ENCODE data around the gene OR10H4. TPM values are rescaled to one million over a fixed set of nuclear protein-coding genes. Genes with fewer than 3 reads are reported as not detected.
"Not testable (repeated sequence)": the region's sequence is repeated elsewhere in the genome, so short reads cannot be mapped to it uniquely, and the experiment has no call there.

OR10H4 gene
- polyA plus RNA-seq, 1 donor from 2014 or later = not detected

- Histone ChIP-seq H3K9me2 (ENCODE audit: insufficient read depth, low read length) (no peaks in the 10 kb centered on the region), H4K20me1 (ENCODE audit: insufficient read depth) (no peaks in the 10 kb centered on the region), H3K36me3 (ENCODE audit: insufficient read depth, low read length) (no peaks in the 10 kb centered on the region), H3K27ac (ENCODE audit: low read length) (no peak overlapping the region), H3K4me3 (ENCODE audit: low read length) (no peak overlapping the region), H2AFZ (ENCODE audit: low read depth, low read length) (no peak overlapping the region), H3K27me3 (ENCODE audit: insufficient read depth, low read depth, low read length) (no peaks in the 10 kb centered on the region), H3F3A (ENCODE audit: insufficient read depth, low read length, poor library complexity, severe bottlenecking) (no peaks in the 10 kb centered on the region), H3K9me3 (ENCODE audit: low read length) (no peaks in the 10 kb centered on the region), H3K9ac (ENCODE audit: low read length) (no peak overlapping the region), H3K4me2 (ENCODE audit: low read length) (no peak overlapping the region), H3K79me2 (replicated peaks; ENCODE audit: insufficient read depth, low read length) (no peaks in the 10 kb centered on the region)
- TF ChIP-seq CTCF (IDR thresholded peaks at IDR 0.05; ENCODE audit: poor library complexity, severe bottlenecking) (no peak), EP300 (conservative IDR thresholded peaks at IDR 0.05; ENCODE audit: poor library complexity, severe bottlenecking) (no peak), REST (IDR thresholded peaks at IDR 0.05; ENCODE audit: borderline replicate concordance) (no peak), SMC3 (conservative IDR thresholded peaks at IDR 0.05; ENCODE audit: poor library complexity) (no peak), EZH2 (IDR thresholded peaks at IDR 0.05; ENCODE audit: borderline replicate concordance, insufficient read depth, low read length, poor library complexity, severe bottlenecking) (no peak), RAD21 (conservative IDR thresholded peaks at IDR 0.05) (no peak), TAF1 (IDR thresholded peaks at IDR 0.05; ENCODE audit: low read depth) (no peak), POLR2AphosphoS5 (IDR thresholded peaks at IDR 0.05) (no peak)
Observed at GRCh38 chr19:15971224-15971780, 22.5 kb downstream of the OR10H4 start.

DNA sequence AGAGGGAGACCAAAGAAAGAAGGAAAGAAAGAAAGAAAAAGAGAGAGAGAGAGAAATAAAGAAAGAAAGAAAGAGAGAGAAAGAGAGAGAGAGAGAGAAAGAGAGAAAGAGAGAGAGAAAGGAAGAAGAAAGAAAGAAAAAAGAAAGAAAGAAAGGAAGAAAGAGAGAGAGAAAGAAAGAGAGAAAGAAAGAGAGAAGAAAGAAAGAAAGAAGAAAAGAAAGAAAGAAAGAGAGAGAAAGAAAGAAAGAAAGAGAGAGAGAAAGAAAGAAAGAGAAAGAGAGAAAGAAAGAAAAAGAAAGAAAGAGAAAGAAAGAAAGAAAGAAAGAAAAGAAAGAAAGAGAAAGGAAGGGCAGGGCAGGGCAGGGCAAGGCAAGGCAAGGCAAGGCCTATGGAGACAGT, 23.2 kb downstream of the OR10H4 start:
- not testable (repeated sequence) for H4K20me1 ChIP-seq (ENCODE audit: insufficient read depth); H3F3A ChIP-seq (ENCODE audit: insufficient read depth, low read length, poor library complexity, severe bottlenecking); H3K9me2 ChIP-seq (ENCODE audit: insufficient read depth, low read length); H3K36me3 ChIP-seq (ENCODE audit: insufficient read depth, low read length); H3K9ac ChIP-seq (ENCODE audit: low read length); H3K4me2 ChIP-seq (ENCODE audit: low read length); H2AFZ ChIP-seq (ENCODE audit: low read depth, low read length); H3K9me3 ChIP-seq (ENCODE audit: low read length); H3K79me2 ChIP-seq (replicated peaks; ENCODE audit: insufficient read depth, low read length); H3K27ac ChIP-seq (ENCODE audit: low read length); H3K27me3 ChIP-seq (ENCODE audit: insufficient read depth, low read depth, low read length); H3K4me3 ChIP-seq (ENCODE audit: low read length)

- H2AFZ ChIP-seq (ENCODE audit: low read depth, low read length) = no peak overlapping the region
- no peaks in the 10 kb centered on the region for H3F3A ChIP-seq (ENCODE audit: insufficient read depth, low read length, poor library complexity, severe bottlenecking)
- H3K27me3 ChIP-seq (ENCODE audit: insufficient read depth, low read depth, low read length) = no peaks in the 10 kb centered on the region
- no peak overlapping the region for H3K4me2 ChIP-seq (ENCODE audit: low read length)
- no peaks in the 10 kb centered on the region for H3K36me3 ChIP-seq (ENCODE audit: insufficient read depth, low read length)
- TF ChIP-seq RAD21 (conservative IDR thresholded peaks at IDR 0.05) = no peak
- TF ChIP-seq EZH2 (IDR thresholded peaks at IDR 0.05; ENCODE audit: borderline replicate concordance, insufficient read depth, low read length, poor library complexity, severe bottlenecking) = no peak
- TF ChIP-seq EP300 (conservative IDR thresholded peaks at IDR 0.05; ENCODE audit: poor library complexity, severe bottlenecking) = no peak
- no peak for TF ChIP-seq TAF1 (IDR thresholded peaks at IDR 0.05; ENCODE audit: low read depth)
- no peak for TF ChIP-seq MXI1 (conservative IDR thresholded peaks at IDR 0.05; ENCODE audit: poor library complexity, severe bottlenecking)
- TF ChIP-seq POLR2AphosphoS5 (IDR thresholded peaks at IDR 0.05) = no peak
- no peak for TF ChIP-seq SMC3 (conservative IDR thresholded peaks at IDR 0.05; ENCODE audit: poor library complexity)
- no peak for TF ChIP-seq CTCF (IDR thresholded peaks at IDR 0.05; ENCODE audit: poor library complexity, severe bottlenecking)
- TF ChIP-seq REST (IDR thresholded peaks at IDR 0.05; ENCODE audit: borderline replicate concordance) = no peak
- H3K9me2 ChIP-seq (ENCODE audit: insufficient read depth, low read length) = no peaks in the 10 kb centered on the region
- H3K27ac ChIP-seq (ENCODE audit: low read length) = no peak overlapping the region
- no peaks in the 10 kb centered on the region for H4K20me1 ChIP-seq (ENCODE audit: insufficient read depth)
- H3K9me3 ChIP-seq (ENCODE audit: low read length) = no peaks in the 10 kb centered on the region
- H3K79me2 ChIP-seq (replicated peaks; ENCODE audit: insufficient read depth, low read length) = no peaks in the 10 kb centered on the region
- H3K9ac ChIP-seq (ENCODE audit: low read length) = no peak overlapping the region
- no peak overlapping the region for H3K4me3 ChIP-seq (ENCODE audit: low read length)
Observed at GRCh38 chr19:15974856-15975255, 26.0 kb downstream of the OR10H4 start.
